T-helper 1 cell treated with Interleukin-12 subunit alpha and Interleukin-12 subunit beta and Interleukin-4 antibody, amounts not matched to agents 30 ng/mL and 1 ng/mL, for 36 hours (primary cell): ENCODE data around the gene ANO8. TPM values are rescaled to one million over a fixed set of nuclear protein-coding genes. Genes with fewer than 3 reads are reported as not detected.

ENCODE experiments used
- intact Hi-C: fragments of 100-400 bp; cut with micrococcal nuclease; formaldehyde crosslinking; loops from one replicate; pipeline ENCODE4 v1.15.1; 2024
- total RNA-seq: library from RNA; stranded (reverse); gene quantifications from 2 replicates; pipeline ENCODE4 v1.2.3, GENCODE V29; 2022

ANO8 gene
- total RNA-seq, 1 donor from 2014 or later = 13.2 TPM

- intact Hi-C loops = no loop called here
Measured at GRCh38 chr19:17347877-17348276, 13.2 kb upstream of the ANO8 start.

GRCh38 chr19:17347361-17347760 is 12.7 kb upstream of the ANO8 start:
- intact Hi-C loops = no loop called here

GRCh38 chr19:17346109-17346671 is 11.5 kb upstream of the ANO8 start:
- intact Hi-C loops = loop anchor here (1.0 kb wide), 5 partner anchors 9 to 124 kb away; partner anchors contain the start of genes GTPBP3 and SLC27A1

- intact Hi-C loops = no loop called here
Measured at GRCh38 chr19:17341845-17342244, 7.2 kb upstream of the ANO8 start.

- intact Hi-C loops = no loop called here
Measured at GRCh38 chr19:17341386-17341785, 6.7 kb upstream of the ANO8 start.

GRCh38 chr19:17340871-17341357 is 6.3 kb upstream of the ANO8 start:
- intact Hi-C loops = no loop called here

GRCh38 chr19:17340302-17340870 is 5.7 kb upstream of the ANO8 start:
- intact Hi-C loops = no loop called here

GRCh38 chr19:17339088-17339741 is 4.6 kb upstream of the ANO8 start:
- intact Hi-C loops = loop anchor here (10.0 kb wide), 1 partner anchor 516 kb away; the partner anchor contains the start of gene RPL18A

- intact Hi-C loops = loop anchor here (10.0 kb wide), 1 partner anchor 516 kb away; the partner anchor contains the start of gene RPL18A
Measured at GRCh38 chr19:17338433-17339078, 3.9 kb upstream of the ANO8 start.

GRCh38 chr19:17337675-17338432 is 3.2 kb upstream of the ANO8 start:
- intact Hi-C loops = loop anchor here (1.0 to 10.0 kb wide), 16 partner anchors 8 to 679 kb away; partner anchors contain the start of genes BABAM1, DDA1, HAUS8 and MYO9B

- intact Hi-C loops = loop anchor here (1.0 to 10.0 kb wide), 16 partner anchors 9 to 678 kb away; partner anchors contain the start of genes BABAM1, DDA1, HAUS8 and MYO9B
Measured at GRCh38 chr19:17336872-17337674, 2.4 kb upstream of the ANO8 start, which contains the start of gene GTPBP3. Gene GTPBP3, plus strand, starts transcription at chr19:17337553. Its CDS starts 59 bp downstream, at chr19:17337612.

GRCh38 chr19:17335575-17335974 is 920 bp upstream of the ANO8 start:
- intact Hi-C loops = loop anchor here (10.0 kb wide), 1 partner anchor 519 kb away; the partner anchor contains the start of gene RPL18A

GRCh38 chr19:17333611-17334413 is 843 bp downstream of the ANO8 start:
- intact Hi-C loops = loop anchor here (10.0 kb wide), 1 partner anchor 521 kb away; the partner anchor contains the start of gene RPL18A

GRCh38 chr19:17332677-17333581 is 1.7 kb downstream of the ANO8 start:
- intact Hi-C loops = loop anchor here (10.0 kb wide), 1 partner anchor 522 kb away; the partner anchor contains the start of gene RPL18A

- intact Hi-C loops = loop anchor here (10.0 kb wide), 1 partner anchor 522 kb away; the partner anchor contains the start of gene RPL18A
Measured at GRCh38 chr19:17332360-17332676, 2.3 kb downstream of the ANO8 start.

GRCh38 chr19:17331045-17331558 is 3.6 kb downstream of the ANO8 start:
- intact Hi-C loops = loop anchor here (10.0 kb wide), 1 partner anchor 524 kb away; the partner anchor contains the start of gene RPL18A

- intact Hi-C loops = loop anchor here (10.0 kb wide), 1 partner anchor 524 kb away; the partner anchor contains the start of gene RPL18A
Measured at GRCh38 chr19:17330262-17331044, 4.2 kb downstream of the ANO8 start.
